ENCODE data around the gene FBXO34.

The FBXO34 gene

DNA sequence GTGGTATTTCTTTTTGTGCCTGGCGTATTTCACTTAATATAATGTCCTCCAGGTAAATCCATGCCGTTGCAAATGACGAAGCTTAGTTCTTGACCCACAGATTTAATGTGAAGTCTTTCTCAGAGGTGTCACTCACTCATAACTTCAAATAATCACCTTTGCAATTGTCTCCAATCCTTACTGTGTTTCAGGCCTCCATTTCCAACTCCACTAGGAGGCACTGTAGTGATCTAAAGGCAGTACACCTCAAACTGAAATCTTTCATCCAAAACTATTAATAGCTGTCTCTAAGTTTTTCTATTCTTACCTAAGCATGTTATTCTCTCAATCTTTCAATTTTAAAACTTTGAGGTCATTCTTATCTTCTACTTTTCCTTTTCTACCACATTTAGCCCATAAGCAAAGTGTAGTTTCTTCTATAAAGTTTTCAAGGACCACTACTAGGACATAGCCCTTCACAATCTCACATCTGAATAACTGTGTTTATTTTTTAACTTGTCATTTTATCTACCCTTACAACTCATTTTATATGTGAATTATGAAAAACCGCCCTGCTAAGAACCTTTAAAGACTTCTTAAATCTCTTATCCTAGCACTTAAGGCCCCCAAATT is 25.5 kb upstream of the FBXO34 start:
- DNase-seq (ENCODE audit: extremely low spot score), result peak; percentile 38
- TF ChIP-seq, protein P1, sequence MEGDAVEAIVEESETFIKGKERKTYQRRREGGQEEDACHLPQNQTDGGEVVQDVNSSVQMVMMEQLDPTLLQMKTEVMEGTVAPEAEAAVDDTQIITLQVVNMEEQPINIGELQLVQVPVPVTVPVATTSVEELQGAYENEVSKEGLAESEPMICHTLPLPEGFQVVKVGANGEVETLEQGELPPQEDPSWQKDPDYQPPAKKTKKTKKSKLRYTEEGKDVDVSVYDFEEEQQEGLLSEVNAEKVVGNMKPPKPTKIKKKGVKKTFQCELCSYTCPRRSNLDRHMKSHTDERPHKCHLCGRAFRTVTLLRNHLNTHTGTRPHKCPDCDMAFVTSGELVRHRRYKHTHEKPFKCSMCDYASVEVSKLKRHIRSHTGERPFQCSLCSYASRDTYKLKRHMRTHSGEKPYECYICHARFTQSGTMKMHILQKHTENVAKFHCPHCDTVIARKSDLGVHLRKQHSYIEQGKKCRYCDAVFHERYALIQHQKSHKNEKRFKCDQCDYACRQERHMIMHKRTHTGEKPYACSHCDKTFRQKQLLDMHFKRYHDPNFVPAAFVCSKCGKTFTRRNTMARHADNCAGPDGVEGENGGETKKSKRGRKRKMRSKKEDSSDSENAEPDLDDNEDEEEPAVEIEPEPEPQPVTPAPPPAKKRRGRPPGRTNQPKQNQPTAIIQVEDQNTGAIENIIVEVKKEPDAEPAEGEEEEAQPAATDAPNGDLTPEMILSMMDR (IDR thresholded peaks at IDR 0.05; ENCODE audit: control extremely low read depth, extremely low read depth, low read depth, missing control alignments), result peak; percentile 60
- ChIA-PET POLR2A (no interaction called here), CTCF (interaction anchor here (0.6 to 5.7 kb wide), 23 partner anchors 9 to 1236 kb away, joined by 3 to 46 read pairs (median 3); no protein-coding TSS in a partner anchor)

DNA sequence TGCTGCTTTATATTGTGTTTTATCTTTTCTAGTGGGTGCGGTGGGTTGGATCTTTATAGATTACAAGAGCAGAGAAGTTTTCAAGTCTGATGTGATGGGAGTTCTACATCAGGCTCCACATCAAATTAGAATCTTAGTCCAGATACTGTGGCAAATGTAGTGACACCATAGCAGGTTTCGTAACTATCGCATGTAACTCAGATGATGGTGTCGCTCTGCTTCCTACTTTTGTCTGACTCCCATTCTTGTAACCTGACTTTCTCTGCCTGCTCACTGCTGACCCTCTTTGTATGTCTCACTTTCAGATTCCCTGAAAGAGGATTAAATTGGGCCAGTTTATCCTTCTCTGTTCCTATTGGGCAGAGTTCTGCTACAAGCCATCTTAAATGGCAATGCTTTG is 22.8 kb upstream of the FBXO34 start:
- CTCF ChIA-PET, result interaction anchor here (1.1 to 2.0 kb wide), 3 partner anchors 8 to 106 kb away, joined by 3 to 9 read pairs (median 3); no protein-coding TSS in a partner anchor
- DNase-seq (ENCODE audit: extremely low spot score), result no peak

DNA sequence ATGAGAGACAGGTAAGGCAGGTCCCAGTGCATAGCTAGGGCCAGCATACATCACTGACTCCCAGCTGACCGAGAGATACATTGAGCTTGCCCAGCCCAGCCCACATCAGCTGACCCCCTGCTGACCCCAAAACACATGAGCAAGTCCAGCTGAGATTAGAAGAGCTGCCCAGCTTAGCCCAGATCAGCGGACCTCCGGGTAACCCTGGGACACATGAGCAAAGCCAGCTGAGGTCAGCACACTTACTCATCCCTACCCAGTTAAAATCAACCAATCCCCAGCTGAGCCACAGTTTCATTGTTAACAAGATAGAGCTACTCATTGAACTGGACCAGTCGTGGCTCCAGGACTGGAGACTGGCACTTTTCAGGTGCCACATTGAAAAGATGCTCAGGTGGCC is 21.8 kb upstream of the FBXO34 start:
- ChIA-PET POLR2A (no interaction called here), CTCF (interaction anchor here (1.1 to 2.0 kb wide), 3 partner anchors 16 to 105 kb away, joined by 4 to 9 read pairs (median 4); partner anchors contain the start of gene FBXO34)
- no peak for DNase-seq (ENCODE audit: extremely low spot score)
- TF ChIP-seq, protein P1 (IDR thresholded peaks at IDR 0.05; ENCODE audit: control extremely low read depth, extremely low read depth, low read depth, missing control alignments), result no peak

More for the DNA sequence above, 22.8 kb upstream of the FBXO34 start:
- POLR2A ChIA-PET, result no interaction called here
- TF ChIP-seq, protein P1 (IDR thresholded peaks at IDR 0.05; ENCODE audit: control extremely low read depth, extremely low read depth, low read depth, missing control alignments), result no peak

DNA sequence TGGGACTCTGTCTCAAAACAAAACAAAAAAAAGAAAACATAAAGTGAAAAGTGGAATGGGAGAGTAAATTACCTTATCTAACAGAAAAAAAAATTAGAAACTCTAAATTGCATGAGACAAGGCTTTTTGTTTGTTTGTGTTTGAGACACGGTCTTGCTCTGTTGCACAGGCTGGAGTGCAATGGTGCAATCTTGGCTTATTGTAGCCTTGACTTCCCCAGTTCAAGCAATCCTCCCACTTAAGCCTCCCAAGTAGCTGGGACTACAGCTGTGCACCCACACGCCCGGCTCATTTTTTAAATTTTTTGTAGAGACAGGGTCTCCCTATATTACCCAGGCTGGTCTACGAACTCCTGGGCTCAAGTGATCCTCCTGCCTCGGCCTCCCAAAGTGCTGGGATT is 17.9 kb upstream of the FBXO34 start:
- POLR2A ChIA-PET, result no interaction called here
- CTCF ChIA-PET, result no interaction called here
- DNase-seq (ENCODE audit: extremely low spot score), result no peak
- TF ChIP-seq, protein P1 (IDR thresholded peaks at IDR 0.05; ENCODE audit: control extremely low read depth, extremely low read depth, low read depth, missing control alignments), result no peak

DNA sequence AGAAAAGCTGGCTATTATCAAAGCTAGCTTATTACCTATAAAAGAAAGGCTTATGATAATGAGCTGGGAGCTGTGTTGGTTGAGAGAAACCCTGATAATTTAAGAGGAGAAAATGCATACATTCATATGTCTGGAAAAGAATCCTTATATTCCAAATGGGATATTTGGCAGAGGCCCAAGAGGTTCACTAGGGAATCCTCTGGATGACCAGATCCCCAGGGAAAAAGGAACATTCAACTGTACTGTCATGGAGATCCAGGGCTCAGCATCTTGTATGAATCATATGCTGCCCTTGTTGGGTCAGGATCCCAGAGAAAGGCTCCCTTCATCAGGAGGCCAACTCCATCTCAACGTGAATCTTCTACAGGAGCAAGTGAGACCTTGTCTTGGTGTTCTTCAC is 16.6 kb upstream of the FBXO34 start:
- no peak for DNase-seq (ENCODE audit: extremely low spot score)
- ChIA-PET CTCF (interaction anchor here (1.5 to 4.4 kb wide), 3 partner anchors 9 to 15 kb away, joined by 5 to 26 read pairs (median 10); partner anchors contain the start of gene FBXO34), POLR2A (no interaction called here)
- TF ChIP-seq, protein P1 (IDR thresholded peaks at IDR 0.05; ENCODE audit: control extremely low read depth, extremely low read depth, low read depth, missing control alignments), result no peak

DNA sequence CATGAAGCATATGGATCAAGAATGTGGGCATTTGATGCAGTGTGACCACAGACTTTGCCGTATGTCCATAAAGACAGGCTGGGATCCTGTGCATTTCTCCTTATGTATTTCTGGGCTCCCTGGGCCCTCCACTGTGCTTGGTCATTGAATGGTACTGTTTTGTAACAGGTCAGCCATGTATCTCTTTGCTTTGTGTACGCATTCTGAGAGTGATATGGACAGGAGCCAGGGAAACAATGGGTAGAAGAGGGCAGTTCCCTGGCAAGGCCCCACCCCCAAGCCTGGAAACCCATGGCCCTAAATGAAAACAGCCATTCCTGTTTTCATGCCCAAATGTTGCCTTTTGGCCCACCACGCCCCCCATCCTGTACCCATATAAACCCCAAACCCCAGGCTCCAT is 15.2 kb upstream of the FBXO34 start:
- TF ChIP-seq, protein P1 (IDR thresholded peaks at IDR 0.05; ENCODE audit: control extremely low read depth, extremely low read depth, low read depth, missing control alignments), result no peak
- CTCF ChIA-PET, result interaction anchor here (1.3 to 4.4 kb wide), 4 partner anchors 8 to 14 kb away, joined by 3 to 26 read pairs (median 8); partner anchors contain the start of gene FBXO34
- POLR2A ChIA-PET, result no interaction called here
- DNase-seq (ENCODE audit: extremely low spot score), result no peak
